Measurements from ENCODE around the gene LRMDA.

The LRMDA gene

GRCh38 chr10:76211691-76212090 lies 780.3 kb downstream of the LRMDA start:
- Histone ChIP-seq H3K4me2 (ENCODE audit: low read length) (no peak overlapping the region), H2AFZ (no peak overlapping the region), H3K4me3 (ENCODE audit: low read depth, low read length) (no peak overlapping the region), H3K27me3 (ENCODE audit: control insufficient read depth, insufficient read depth, low read length) (no peaks in the 10 kb centered on the region), H3K79me2 (no peaks in the 10 kb centered on the region), H3K9me3 (ENCODE audit: control insufficient read depth, low read length) (no peaks in the 10 kb centered on the region), H3K27ac (no peak overlapping the region), H3K36me3 (ENCODE audit: control insufficient read depth, insufficient read depth, low read length) (no peaks in the 10 kb centered on the region), H3K4me1 (no peaks in the 10 kb centered on the region), H3K9ac (no peak overlapping the region)
- TF ChIP-seq, protein P1, sequence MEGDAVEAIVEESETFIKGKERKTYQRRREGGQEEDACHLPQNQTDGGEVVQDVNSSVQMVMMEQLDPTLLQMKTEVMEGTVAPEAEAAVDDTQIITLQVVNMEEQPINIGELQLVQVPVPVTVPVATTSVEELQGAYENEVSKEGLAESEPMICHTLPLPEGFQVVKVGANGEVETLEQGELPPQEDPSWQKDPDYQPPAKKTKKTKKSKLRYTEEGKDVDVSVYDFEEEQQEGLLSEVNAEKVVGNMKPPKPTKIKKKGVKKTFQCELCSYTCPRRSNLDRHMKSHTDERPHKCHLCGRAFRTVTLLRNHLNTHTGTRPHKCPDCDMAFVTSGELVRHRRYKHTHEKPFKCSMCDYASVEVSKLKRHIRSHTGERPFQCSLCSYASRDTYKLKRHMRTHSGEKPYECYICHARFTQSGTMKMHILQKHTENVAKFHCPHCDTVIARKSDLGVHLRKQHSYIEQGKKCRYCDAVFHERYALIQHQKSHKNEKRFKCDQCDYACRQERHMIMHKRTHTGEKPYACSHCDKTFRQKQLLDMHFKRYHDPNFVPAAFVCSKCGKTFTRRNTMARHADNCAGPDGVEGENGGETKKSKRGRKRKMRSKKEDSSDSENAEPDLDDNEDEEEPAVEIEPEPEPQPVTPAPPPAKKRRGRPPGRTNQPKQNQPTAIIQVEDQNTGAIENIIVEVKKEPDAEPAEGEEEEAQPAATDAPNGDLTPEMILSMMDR (IDR thresholded peaks at IDR 0.05), result no peak

DNA sequence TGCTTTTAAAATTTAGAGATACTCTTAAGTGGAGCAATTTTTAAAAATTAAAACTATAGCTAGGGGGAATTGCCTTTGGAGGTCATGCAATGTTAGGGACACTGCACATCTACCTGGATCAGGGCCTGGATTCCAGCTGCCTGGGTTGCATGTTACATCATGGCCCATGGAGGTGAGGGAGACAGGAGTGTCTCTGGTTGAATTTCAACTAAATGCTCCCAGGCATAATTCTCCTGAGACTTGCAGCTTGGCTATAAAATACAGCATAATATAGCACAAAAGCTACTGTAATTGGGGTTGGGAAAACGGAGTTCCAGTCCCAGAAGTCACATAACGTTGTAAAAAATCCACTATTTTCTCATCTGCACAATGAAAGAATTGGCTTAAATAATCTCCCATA lies 782.5 kb downstream of the LRMDA start:
- TF ChIP-seq, protein P1 (IDR thresholded peaks at IDR 0.05), result no peak
- H3K27me3 ChIP-seq (ENCODE audit: control insufficient read depth, insufficient read depth, low read length), result no peaks in the 10 kb centered on the region

DNA sequence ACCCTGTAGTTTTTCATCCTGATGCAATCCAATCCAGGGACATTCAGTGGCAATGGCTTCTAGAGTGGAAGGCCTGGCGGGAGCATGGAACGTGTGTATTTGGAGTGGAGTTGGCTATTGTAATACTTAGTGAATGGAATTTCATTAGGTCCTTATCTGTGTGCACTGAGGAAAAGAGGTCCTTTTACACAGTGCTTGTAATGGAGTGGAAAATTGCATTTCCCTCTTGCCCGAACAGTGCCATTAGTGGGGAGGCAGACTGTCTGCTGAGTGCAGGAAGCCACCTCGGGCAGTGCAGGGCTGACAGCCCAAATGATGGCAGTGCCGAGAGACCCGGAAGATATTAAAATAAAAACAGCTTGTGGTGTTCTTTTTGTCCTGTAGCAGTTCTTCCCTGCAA lies 786.6 kb downstream of the LRMDA start:
- no peak overlapping the region for H2AFZ ChIP-seq
- H3K4me2 ChIP-seq (ENCODE audit: low read length), result no peak overlapping the region
- H3K79me2 ChIP-seq, result no peaks in the 10 kb centered on the region
- H3K27me3 ChIP-seq (ENCODE audit: control insufficient read depth, insufficient read depth, low read length), result no peaks in the 10 kb centered on the region
- H3K4me3 ChIP-seq (ENCODE audit: low read depth, low read length), result no peak overlapping the region
- H3K36me3 ChIP-seq (ENCODE audit: control insufficient read depth, insufficient read depth, low read length), result no peaks in the 10 kb centered on the region
- no peak overlapping the region for H3K9ac ChIP-seq
- TF ChIP-seq, protein P1 (IDR thresholded peaks at IDR 0.05), result no peak
- no peaks in the 10 kb centered on the region for H3K4me1 ChIP-seq
- H3K27ac ChIP-seq, result no peak overlapping the region
- H3K9me3 ChIP-seq (ENCODE audit: control insufficient read depth, low read length), result no peaks in the 10 kb centered on the region

More for the DNA sequence above, 782.5 kb downstream of the LRMDA start:
- Histone ChIP-seq H3K4me3 (ENCODE audit: low read depth, low read length) (no peak overlapping the region), H3K4me1 (no peaks in the 10 kb centered on the region), H3K9me3 (ENCODE audit: control insufficient read depth, low read length) (no peaks in the 10 kb centered on the region), H3K9ac (no peak overlapping the region), H3K4me2 (ENCODE audit: low read length) (no peak overlapping the region), H3K36me3 (ENCODE audit: control insufficient read depth, insufficient read depth, low read length) (no peaks in the 10 kb centered on the region), H2AFZ (no peak overlapping the region), H3K79me2 (no peaks in the 10 kb centered on the region), H3K27ac (no peak overlapping the region)

GRCh38 chr10:76229341-76229740 lies 797.9 kb downstream of the LRMDA start:
- Histone ChIP-seq H3K79me2 (no peaks in the 10 kb centered on the region), H3K4me2 (ENCODE audit: low read length) (no peak overlapping the region), H3K4me1 (no peaks in the 10 kb centered on the region), H3K36me3 (ENCODE audit: control insufficient read depth, insufficient read depth, low read length) (no peaks in the 10 kb centered on the region), H3K9me3 (ENCODE audit: control insufficient read depth, low read length) (no peaks in the 10 kb centered on the region), H3K4me3 (ENCODE audit: low read depth, low read length) (no peak overlapping the region), H2AFZ (no peak overlapping the region), H3K27ac (no peak overlapping the region), H3K9ac (no peak overlapping the region), H3K27me3 (ENCODE audit: control insufficient read depth, insufficient read depth, low read length) (no peaks in the 10 kb centered on the region)
- TF ChIP-seq, protein P1 (IDR thresholded peaks at IDR 0.05), result no peak

DNA sequence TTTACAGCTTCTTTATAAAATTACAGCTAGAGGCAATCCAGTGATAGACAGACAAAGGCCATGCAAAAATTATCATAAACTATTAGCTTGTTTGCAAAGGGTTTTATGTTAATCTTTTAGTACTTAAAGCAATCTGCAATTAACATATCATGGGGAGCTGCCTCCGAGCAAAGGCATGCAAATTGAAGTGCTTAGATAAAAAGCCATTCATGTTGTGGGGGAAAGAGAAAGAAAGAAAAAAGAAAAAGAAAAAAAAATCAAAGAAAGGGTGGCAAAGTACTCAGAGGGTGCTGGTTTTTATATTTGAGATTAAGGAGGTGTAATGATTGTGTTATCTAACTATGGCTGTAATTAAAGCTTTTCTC lies 799.5 kb downstream of the LRMDA start:
- Histone ChIP-seq H3K36me3 (ENCODE audit: control insufficient read depth, insufficient read depth, low read length) (no peaks in the 10 kb centered on the region), H3K4me2 (ENCODE audit: low read length) (no peak overlapping the region), H2AFZ (no peak overlapping the region), H3K4me3 (ENCODE audit: low read depth, low read length) (no peak overlapping the region), H3K79me2 (no peaks in the 10 kb centered on the region), H3K9me3 (ENCODE audit: control insufficient read depth, low read length) (no peaks in the 10 kb centered on the region), H3K4me1 (no peaks in the 10 kb centered on the region), H3K27me3 (ENCODE audit: control insufficient read depth, insufficient read depth, low read length) (no peaks in the 10 kb centered on the region), H3K27ac (no peak overlapping the region), H3K9ac (no peak overlapping the region)
- TF ChIP-seq, protein P1 (IDR thresholded peaks at IDR 0.05), result no peak

All from parathyroid adenoma (tissue), 2 donors.